HG02852 (cell line): ENCODE data around the gene TSPYL2.

Source experiments
- ATAC-seq: cut with Tn5 transposase; IDR thresholded peaks from one replicate; pipeline ENCODE4 v1.9.1; 2021; ENCODE audit warnings: mild to moderate bottlenecking, moderate library complexity; ENCODE audit not compliant: unreplicated experiment

TSPYL2 gene

GRCh38 chrX:53116101-53116500 is 33.9 kb downstream of the TSPYL2 start:
- ATAC-seq: no peak

DNA sequence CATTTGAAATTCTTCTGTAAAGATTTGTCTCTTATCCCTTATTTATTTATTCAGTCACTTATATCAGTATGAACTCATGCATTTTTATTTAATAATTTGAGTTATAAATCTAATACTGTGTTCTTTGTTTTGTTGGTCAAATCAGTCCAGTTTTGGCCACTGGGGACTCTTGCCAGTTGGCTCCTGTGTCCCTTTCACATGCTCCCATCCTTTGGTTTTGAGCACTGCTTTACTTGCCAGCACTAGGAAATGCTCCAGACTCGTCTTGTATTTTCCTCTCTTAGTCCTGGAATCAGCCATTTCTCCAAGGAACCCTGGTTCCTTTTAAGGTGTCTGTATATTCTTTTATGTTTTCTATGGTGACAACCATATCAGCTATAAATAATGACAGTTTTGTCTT is 39.8 kb downstream of the TSPYL2 start:
- ATAC-seq: no peak

- no peak for ATAC-seq
Measured at GRCh38 chrX:53125506-53125905, 43.3 kb downstream of the TSPYL2 start.

- no peak for ATAC-seq
Measured at GRCh38 chrX:53126377-53126776, 44.2 kb downstream of the TSPYL2 start.

DNA sequence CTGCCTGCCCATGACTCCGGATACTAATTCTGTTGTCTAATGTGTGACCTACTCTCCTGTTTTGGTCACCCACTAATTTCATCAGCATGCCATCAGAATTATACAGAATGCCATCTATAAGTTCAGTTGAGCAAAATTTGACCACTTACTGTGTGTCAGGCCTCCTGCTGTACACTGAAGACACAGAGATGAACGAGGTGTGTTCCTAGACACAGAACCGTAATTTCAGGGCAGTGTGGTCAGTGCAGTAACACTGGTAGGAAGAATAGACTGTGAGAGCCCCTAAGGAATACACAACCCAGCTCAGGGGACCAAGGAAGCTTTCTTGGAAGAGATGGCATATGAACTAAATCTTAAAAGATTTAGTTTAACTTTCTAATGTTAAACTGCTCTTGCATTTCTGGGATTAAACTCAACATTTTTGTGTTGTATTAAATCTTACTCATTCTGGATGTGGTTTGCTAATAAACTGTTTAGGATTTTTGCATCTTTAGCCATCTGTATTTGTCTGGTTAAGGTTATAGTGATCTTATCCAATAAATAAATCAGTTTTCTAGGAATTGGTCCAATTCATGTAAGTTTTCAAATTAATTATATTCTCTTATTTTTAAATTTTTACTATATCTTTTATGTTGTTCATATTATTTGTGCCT is 46.1 kb downstream of the TSPYL2 start:
- ATAC-seq: no peak

GRCh38 chrX:53133400-53133799 is 51.2 kb downstream of the TSPYL2 start:
- ATAC-seq: no peak

DNA sequence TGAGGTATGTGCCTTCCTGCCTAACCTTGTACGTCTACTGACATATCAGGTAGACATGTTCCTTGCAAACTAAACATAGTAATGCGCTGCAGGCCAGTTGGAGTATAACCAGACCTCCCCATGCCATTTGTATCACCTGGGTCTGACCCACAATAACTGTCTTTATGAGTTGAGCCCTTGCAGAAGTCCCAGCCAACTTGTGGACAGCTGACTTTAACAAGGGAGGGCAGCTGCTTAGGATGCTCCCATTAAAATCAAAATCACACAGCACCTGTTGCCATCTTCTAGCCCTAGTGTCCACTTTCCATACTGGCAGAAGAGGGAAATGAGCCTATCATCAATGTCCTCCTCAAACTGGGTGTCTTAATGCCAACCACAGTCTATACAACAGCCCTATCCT is 53.4 kb downstream of the TSPYL2 start:
- ATAC-seq: no peak
